BLaER1 treated with 17β-estradiol and CSF1 and Interleukin-3, amounts not matched to agents 10 nM and 100 nM (cell line): ENCODE data around the gene ROBO2.
A peak's percentile ranks its signal among the peaks of the same experiment; 100 is the strongest.

ENCODE experiments used
- H3K27ac ChIP-seq, 11 experiments: shearing (Covaris generic); formaldehyde crosslinking; 2 replicates each; pipeline ENCODE4 v1.8.1; 2022
- H3K27me3 ChIP-seq, 11 experiments: shearing (Covaris generic); formaldehyde crosslinking; 2 replicates each; pipeline ENCODE4 v1.8.1; 2022
- H3K36me3 ChIP-seq, 11 experiments: shearing (Covaris generic); formaldehyde crosslinking; 2 replicates each; pipeline ENCODE4 v1.8.1; 2022
- H3K4me1 ChIP-seq, 10 experiments: shearing (Covaris generic); formaldehyde crosslinking; 2 replicates each; pipeline ENCODE4 v1.8.1; 2022
- H3K4me2 ChIP-seq, 11 experiments: shearing (Covaris generic); formaldehyde crosslinking; 2 replicates each; pipeline ENCODE4 v1.8.1; 2022
- H3K4me3 ChIP-seq, 10 experiments: shearing (Covaris generic); formaldehyde crosslinking; 2 replicates each; pipeline ENCODE4 v1.8.1; 2022
- H3K9ac ChIP-seq, 11 experiments: shearing (Covaris generic); formaldehyde crosslinking; 2 replicates each; pipeline ENCODE4 v1.8.1; 2022
- H3K9me3 ChIP-seq, 11 experiments: shearing (Covaris generic); formaldehyde crosslinking; replicated peaks in 1 of 11; 2 replicates each; pipeline ENCODE4 v1.8.1; 2022
- H4K20me1 ChIP-seq, 11 experiments: shearing (Covaris generic); formaldehyde crosslinking; 2 replicates each; pipeline ENCODE4 v1.8.1; 2022
- Cebpa-rat ChIP-seq, 11 experiments: shearing (Covaris generic); IDR thresholded peaks; 2 replicates each; pipeline ENCODE4 v1.8.1; 2022

ROBO2 gene

DNA sequence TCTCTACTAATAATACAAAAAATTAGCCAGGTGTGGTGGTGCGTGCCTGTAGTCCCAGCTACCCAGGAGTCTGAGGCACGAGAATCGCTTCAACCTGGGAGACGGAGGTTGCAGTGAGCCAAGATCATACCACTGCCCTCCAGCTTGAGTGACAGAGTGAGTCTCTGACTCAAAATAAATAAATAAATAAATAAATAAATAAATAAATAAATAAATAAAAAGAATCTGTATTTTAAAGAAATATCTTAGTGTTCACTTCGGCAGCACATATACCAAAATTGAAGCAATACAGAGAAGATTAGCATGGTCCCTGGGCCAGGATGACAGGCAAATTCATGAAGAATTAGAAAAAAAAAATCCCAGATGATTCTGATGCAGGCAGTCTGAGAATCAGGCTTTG, 51.9 kb downstream of the ROBO2 start:
- Histone ChIP-seq H3K36me3 (no peaks in the 10 kb centered on the region), H3K4me1 (peaks cover 4 to 18% (median 7%) of the 10 kb centered on the region in 10 experiments; a peak in 17 of 20 replicates), H3K27ac (no peak overlapping the region), H3K4me3 (no peak overlapping the region), H3K27me3 (no peaks in the 10 kb centered on the region), H3K9ac (no peak overlapping the region), H3K9me3 (no peaks in the 10 kb centered on the region), H4K20me1 (no peaks in the 10 kb centered on the region), H3K4me2 (no peak overlapping the region)
- TF ChIP-seq Cebpa-rat (IDR thresholded peaks at IDR 0.05): no peak

DNA sequence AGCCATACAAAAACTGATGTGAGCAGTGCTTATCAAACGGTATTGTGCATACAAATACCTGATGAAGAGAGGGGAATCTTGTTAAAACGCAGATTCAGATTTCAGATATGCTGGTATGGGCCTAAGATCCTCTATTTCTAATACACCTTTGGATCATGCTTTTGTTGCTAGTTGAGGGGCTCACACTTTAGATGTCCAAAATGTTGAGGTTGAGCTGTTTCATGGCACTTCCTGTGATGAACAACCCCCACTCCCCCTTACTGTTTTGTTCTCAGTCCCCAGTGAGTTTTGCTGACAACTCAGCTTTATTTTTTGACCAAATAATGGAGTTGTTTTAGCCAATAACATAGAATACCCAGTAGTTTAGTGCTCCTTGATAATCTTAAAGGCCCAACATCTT, 53.2 kb downstream of the ROBO2 start:
- H4K20me1 ChIP-seq: no peaks in the 10 kb centered on the region
- H3K27ac ChIP-seq: peak overlapping the region in 1 of 11 experiments; percentile 20; a peak in 2 of 22 replicates
- peaks cover 4 to 31% (median 7%) of the 10 kb centered on the region in 10 experiments; a peak in 17 of 20 replicates for H3K4me1 ChIP-seq
- no peak overlapping the region for H3K9ac ChIP-seq
- no peaks in the 10 kb centered on the region for H3K27me3 ChIP-seq
- no peak overlapping the region for H3K4me3 ChIP-seq
- peak overlapping the region; percentile 5 to 44 (median 22); a peak in 14 of 22 replicates for H3K4me2 ChIP-seq
- H3K36me3 ChIP-seq: no peaks in the 10 kb centered on the region
- no peak for TF ChIP-seq Cebpa-rat (IDR thresholded peaks at IDR 0.05)
- peaks cover 0 to 5% (median 3%) of the 10 kb centered on the region in 11 experiments; a peak in 8 of 22 replicates for H3K9me3 ChIP-seq

DNA sequence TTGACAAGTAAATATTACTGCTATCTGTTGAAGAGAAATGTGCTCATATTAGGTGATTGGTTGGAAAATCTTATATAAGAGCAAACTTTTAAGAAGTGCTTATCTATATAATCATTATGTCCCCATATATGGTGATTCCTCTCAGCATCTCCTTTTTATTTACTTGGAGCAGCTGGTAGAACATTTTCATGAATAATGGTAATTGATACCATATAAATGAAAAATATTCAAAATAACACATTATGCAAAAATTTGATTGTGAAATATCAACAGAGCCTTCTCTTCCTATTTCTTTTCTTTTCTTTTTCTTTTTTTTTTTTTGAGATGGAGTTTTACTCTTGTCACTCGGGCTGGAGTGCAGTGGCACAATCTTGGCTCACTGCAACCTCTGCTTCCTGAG, 56.2 kb downstream of the ROBO2 start:
- Histone ChIP-seq H3K4me3 (no peak overlapping the region), H3K9me3 (peaks cover 0 to 14% (median 6%) of the 10 kb centered on the region in 11 experiments; a peak in 8 of 22 replicates), H3K4me2 (peak overlapping the region in 3 of 11 experiments; percentile 60 to 75 (median 64); a peak in 4 of 22 replicates), H3K27me3 (no peaks in the 10 kb centered on the region), H3K9ac (no peak overlapping the region), H3K36me3 (no peaks in the 10 kb centered on the region), H4K20me1 (no peaks in the 10 kb centered on the region), H3K27ac (peak overlapping the region in 2 of 11 experiments; percentile 4 to 49; a peak in 2 of 22 replicates), H3K4me1 (peaks cover 4 to 33% (median 7%) of the 10 kb centered on the region in 10 experiments; a peak in 17 of 20 replicates)
- no peak for TF ChIP-seq Cebpa-rat (IDR thresholded peaks at IDR 0.05)

DNA sequence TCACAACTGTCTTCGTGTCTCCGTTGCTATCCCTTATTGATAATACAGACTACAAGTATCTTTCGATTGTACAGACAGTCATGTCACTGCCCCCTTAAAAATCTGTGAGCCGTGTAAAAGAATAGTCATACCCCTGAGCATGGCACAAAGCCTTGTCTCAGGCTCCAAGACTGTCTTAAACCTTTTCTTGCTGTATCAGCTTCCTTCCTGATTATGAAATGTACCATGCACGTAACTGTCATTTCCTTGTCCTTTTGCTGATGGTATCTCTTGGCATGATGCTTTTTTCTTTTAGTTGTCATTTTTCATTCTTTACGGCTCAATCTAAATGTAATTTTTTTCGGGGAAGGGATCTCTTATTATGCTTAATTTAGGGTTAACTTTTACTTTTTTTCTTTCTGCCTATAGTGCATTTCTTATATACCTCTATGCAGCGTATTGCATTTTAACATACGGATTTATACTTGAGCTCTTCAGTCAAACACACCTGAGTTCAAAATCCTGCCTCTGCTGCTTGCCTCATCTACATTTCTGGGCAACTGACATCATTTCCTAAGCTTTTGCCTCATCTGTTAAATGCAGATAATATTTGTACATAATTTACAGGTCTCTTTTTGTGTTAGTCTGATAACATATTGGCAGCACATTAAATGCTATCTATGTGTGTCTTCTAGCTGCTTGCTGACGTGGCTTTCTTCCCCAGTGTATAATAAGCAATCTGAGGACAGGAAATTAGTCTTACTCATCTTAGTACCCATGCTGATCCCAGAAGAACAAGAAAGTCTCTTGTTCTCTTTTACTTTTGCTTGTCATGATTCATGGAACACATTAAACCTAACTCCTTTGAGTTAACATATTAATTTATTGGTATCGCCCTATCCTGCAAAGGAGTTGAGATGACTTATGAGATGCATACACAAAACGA, 57.3 kb downstream of the ROBO2 start:
- H3K9ac ChIP-seq: no peak overlapping the region; a peak in 1 of 22 replicates
- peak overlapping the region in 6 of 11 experiments; percentile 3 to 75 (median 51); a peak in 9 of 22 replicates for H3K4me2 ChIP-seq
- H3K36me3 ChIP-seq: no peaks in the 10 kb centered on the region
- H3K27me3 ChIP-seq: no peaks in the 10 kb centered on the region
- peak overlapping the region in 2 of 11 experiments; percentile 44 to 49; a peak in 5 of 22 replicates for H3K27ac ChIP-seq
- TF ChIP-seq Cebpa-rat (IDR thresholded peaks at IDR 0.05): no peak
- no peak overlapping the region; a peak in 2 of 20 replicates for H3K4me3 ChIP-seq
- H3K9me3 ChIP-seq: peaks cover 0 to 14% (median 6%) of the 10 kb centered on the region in 11 experiments; a peak in 8 of 22 replicates
- H4K20me1 ChIP-seq: no peaks in the 10 kb centered on the region
- H3K4me1 ChIP-seq: peaks cover 4 to 33% (median 7%) of the 10 kb centered on the region in 10 experiments; a peak in 17 of 20 replicates

DNA sequence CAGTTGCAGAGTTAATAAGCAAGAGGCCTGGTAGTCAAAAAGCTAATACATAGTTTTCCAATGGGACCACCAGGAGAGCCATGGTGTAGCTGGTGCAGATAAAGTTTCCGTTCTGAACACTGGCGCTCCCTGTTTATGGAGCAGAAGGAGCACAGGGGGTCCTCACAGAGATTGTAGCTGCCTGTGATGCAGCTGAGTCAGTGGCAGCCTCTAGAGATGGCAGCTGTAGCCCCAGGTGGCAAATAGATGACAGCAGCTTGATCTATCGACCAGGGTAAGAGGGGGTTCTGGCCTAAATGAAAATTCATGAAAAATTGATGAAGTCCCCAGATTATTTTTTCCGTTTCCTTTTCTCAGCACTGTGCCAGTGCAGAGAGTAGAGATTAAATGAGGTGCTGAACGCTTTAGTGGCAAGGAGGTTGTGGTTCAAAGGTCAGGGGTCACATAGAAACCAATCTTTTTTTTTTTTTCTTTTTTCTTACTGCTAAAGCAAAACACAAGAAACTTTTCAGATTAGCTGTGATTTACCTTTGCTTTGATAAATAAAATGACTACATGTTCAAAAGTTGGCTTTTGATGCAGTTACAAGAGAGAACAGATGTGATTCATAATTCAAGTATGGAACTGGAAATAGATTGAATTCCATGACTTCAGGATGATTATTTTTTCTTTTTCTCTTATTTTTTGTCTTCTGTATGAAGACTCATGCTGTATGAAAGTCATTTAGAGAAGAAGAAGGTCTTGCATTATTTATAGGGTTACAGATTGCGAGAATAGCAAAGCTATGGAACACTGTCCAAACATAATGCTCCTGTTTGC, 63.3 kb downstream of the ROBO2 start:
- H3K9me3 ChIP-seq: peaks cover 0 to 9% (median 2%) of the 10 kb centered on the region in 11 experiments; a peak in 7 of 22 replicates
- TF ChIP-seq Cebpa-rat (IDR thresholded peaks at IDR 0.05): no peak
- H3K4me1 ChIP-seq: peaks cover 0 to 2% (median 0%) of the 10 kb centered on the region in 10 experiments; a peak in 2 of 20 replicates
- no peaks in the 10 kb centered on the region for H3K36me3 ChIP-seq
- no peaks in the 10 kb centered on the region for H4K20me1 ChIP-seq
- no peak overlapping the region for H3K27ac ChIP-seq
- H3K9ac ChIP-seq: no peak overlapping the region
- H3K27me3 ChIP-seq: no peaks in the 10 kb centered on the region
- H3K4me3 ChIP-seq: no peak overlapping the region
- no peak overlapping the region for H3K4me2 ChIP-seq

DNA sequence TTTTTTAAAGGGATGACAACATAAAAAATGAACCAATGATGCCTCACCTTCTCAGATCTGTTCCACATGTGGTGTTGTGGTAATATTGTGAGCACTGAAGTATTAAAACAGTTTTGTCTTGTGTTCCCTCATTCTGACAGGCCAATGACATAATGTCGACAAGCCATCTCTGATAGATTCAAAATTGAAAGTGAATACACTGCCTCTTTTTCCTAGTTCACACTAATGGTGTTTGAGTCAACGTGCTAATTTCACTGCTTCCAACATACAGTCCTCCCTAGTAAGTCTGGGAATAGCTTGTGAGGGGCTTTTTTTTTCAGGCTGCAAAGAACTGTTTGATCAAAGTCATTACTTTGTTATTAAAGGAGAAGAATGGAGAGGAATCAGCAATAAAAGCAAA, 82.8 kb downstream of the ROBO2 start:
- H3K27me3 ChIP-seq: no peaks in the 10 kb centered on the region
- no peak overlapping the region for H3K4me2 ChIP-seq
- no peak overlapping the region for H3K4me3 ChIP-seq

DNA sequence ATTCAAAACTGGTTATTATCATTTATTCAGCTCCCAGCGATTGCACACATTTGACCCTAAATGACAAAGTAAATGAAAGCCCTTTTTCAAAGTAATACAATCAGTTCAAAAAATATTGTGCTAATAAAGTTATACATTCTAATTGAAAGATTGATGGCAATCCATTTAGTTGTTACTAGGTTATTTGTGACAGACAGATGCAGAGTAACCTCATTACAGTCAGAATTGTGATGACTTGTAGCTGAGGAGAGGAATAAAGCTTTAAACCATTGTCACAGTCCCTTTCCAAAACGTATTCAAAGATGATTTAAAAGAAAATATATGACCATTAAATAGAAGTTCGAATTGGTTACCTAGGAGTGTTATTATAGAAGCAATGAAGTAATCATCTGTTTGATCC, 86.1 kb downstream of the ROBO2 start:
- Histone ChIP-seq H3K4me3 (no peak overlapping the region), H3K9me3 (no peaks in the 10 kb centered on the region), H3K36me3 (no peaks in the 10 kb centered on the region), H4K20me1 (no peaks in the 10 kb centered on the region), H3K27me3 (no peaks in the 10 kb centered on the region), H3K4me2 (no peak overlapping the region), H3K9ac (no peak overlapping the region), H3K4me1 (no peaks in the 10 kb centered on the region), H3K27ac (no peak overlapping the region)
- no peak for TF ChIP-seq Cebpa-rat (IDR thresholded peaks at IDR 0.05)

More for the DNA sequence above, 82.8 kb downstream of the ROBO2 start:
- no peaks in the 10 kb centered on the region for H3K36me3 ChIP-seq
- H3K27ac ChIP-seq: no peak overlapping the region
- H4K20me1 ChIP-seq: no peaks in the 10 kb centered on the region
- no peak for TF ChIP-seq Cebpa-rat (IDR thresholded peaks at IDR 0.05)
- H3K4me1 ChIP-seq: no peaks in the 10 kb centered on the region
- no peaks in the 10 kb centered on the region for H3K9me3 ChIP-seq
- no peak overlapping the region for H3K9ac ChIP-seq

DNA sequence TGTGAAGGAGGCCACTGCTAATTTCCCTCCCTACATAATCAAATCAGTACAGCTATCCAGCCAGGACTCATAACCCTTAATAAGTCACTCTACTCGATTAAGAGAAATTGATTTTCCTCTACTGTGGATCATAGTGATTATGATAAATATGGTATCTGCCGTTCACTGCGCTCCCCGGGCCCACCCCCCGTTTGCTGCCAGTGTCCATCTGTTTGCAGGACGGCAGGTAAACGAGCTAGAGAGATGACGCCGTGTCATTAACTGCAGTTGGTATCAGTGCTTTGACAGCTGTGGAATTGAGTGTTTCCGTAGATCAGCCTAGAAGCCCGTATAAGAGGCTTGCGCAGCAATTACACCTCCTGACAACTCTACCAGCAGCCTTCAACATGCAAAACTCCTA, 94.9 kb downstream of the ROBO2 start:
- Histone ChIP-seq H3K9ac (no peak overlapping the region), H3K4me1 (no peaks in the 10 kb centered on the region), H4K20me1 (no peaks in the 10 kb centered on the region), H3K4me3 (no peak overlapping the region), H3K36me3 (no peaks in the 10 kb centered on the region), H3K4me2 (no peak overlapping the region), H3K27ac (no peak overlapping the region), H3K27me3 (no peaks in the 10 kb centered on the region), H3K9me3 (no peaks in the 10 kb centered on the region)
- no peak for TF ChIP-seq Cebpa-rat (IDR thresholded peaks at IDR 0.05)

DNA sequence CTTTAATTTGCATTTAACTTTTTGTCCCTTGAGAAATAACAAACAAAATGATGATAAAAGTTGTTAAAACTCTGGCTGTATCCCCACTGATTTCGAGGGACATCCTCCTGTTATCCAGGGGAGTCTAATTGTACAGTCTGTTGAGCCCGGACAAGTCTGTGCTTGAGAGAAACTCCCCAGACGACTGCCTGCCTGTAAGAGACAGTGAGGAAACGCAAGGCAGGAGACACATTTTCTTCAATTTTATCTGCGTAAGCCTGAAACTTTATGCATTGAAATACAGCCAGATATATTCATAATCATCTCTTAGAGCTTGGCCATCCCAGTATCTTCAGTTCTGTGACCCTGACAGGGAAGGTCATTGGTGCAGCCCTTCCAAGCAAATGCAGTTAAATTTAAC, 97.7 kb downstream of the ROBO2 start:
- Histone ChIP-seq H4K20me1 (no peaks in the 10 kb centered on the region), H3K36me3 (no peaks in the 10 kb centered on the region), H3K4me2 (no peak overlapping the region), H3K4me1 (no peaks in the 10 kb centered on the region), H3K4me3 (no peak overlapping the region), H3K27me3 (no peaks in the 10 kb centered on the region), H3K9ac (no peak overlapping the region), H3K27ac (no peak overlapping the region), H3K9me3 (no peaks in the 10 kb centered on the region)
- TF ChIP-seq Cebpa-rat (IDR thresholded peaks at IDR 0.05): no peak
